Fibroblast of skin of back (primary cell): Measurements from ENCODE around the gene CYP19A1.

Experiments
- DNase-seq: peaks from one replicate; pipeline ENCODE4 v3.0.0-alpha.2; 2013

Gene CYP19A1

DNA sequence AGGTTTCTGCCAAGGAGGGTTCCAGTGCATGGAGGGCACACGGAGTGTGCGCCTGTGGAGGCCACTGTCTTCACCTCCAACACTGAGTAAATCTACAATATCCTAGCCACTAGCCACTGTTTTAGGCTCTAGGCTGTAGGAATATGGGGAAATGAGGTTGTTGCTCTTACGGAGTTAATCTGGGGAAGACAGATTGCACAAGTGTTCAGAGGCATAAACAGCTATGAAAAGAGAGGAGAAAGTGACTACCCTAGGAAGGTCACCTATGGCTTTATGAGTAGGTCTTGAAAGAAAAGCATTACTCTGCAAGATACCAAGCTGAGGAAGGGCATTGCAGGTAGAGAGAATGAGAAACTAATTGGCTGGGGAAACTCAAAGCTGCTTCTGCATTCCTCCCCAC, 85.7 kb downstream of the CYP19A1 start:
- DNase-seq, result no peak

DNA sequence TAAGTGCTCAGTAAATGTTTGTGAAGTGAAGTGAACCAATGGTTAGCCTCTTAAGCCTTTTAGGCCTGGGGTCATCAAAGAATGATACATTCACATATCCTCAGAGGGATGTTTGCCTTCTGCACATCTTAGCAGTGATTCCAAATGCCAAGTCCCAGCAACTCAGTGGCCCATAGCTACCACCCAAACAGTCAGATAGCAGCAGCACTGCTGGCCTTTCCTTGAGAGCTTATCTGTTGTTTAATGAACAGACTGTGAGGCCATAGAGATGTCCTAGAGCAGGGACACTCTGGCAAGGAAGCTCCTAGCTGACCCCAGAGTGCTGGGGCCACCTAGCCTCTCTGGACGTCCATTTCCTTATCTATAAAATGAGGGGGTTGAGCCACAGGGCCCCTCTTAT, 86.8 kb downstream of the CYP19A1 start:
- no peak for DNase-seq

DNA sequence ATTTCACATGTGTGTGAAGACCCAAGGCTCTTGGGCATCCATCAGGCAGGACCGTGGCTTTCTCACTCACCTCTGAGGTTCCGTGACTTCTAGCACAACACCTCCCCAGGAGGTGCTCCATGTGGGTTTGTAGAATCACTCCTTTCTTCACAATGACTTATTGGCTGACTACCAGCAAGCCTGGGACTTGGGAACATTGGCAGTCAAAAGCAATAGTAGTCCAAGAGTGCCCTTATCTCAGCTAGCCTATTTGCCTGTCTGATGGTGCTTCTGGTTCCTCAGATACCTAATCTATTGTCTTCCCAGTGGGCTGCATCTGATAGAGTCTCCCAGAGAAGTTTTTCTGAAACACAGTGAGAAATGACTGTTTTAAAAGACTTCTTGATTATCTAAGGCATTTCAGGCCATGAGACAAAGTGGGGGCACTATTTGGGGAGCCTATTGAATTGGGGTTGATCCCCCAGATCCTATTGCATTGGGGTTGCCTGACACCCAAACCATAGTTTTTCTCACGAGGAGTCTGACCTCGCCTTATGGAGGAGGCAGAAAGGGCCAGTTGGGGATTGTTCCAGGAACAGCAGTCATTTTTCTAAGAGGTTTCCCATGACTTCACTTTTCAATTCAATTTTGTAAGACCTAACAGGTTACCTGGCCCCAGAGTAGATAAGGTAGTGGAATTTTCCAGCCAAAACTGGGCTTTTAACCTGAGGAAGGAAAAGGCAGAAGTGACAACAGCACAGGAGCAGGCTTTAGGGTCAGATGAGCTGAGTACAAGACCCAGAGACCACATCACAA, 88.0 kb downstream of the CYP19A1 start:
- DNase-seq, result no peak

DNA sequence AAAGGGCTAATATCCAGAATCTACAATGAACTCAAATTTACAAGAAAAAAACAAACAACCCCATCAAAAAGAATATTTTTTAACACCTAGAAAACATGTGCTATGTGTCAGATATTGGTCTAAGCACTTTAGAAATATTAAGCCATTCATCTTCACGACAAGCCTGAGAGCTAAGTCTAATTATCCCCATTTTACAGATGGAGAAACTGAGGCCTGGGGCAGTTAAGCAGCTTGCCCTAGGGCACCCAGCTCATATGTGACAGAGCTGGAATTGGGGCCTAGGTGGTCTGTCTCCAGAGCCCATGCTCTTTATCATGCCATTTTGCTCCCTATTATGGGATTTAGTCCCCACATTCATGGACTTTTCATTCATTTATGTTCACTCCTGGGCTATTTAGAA, 92.8 kb downstream of the CYP19A1 start:
- no peak for DNase-seq

DNA sequence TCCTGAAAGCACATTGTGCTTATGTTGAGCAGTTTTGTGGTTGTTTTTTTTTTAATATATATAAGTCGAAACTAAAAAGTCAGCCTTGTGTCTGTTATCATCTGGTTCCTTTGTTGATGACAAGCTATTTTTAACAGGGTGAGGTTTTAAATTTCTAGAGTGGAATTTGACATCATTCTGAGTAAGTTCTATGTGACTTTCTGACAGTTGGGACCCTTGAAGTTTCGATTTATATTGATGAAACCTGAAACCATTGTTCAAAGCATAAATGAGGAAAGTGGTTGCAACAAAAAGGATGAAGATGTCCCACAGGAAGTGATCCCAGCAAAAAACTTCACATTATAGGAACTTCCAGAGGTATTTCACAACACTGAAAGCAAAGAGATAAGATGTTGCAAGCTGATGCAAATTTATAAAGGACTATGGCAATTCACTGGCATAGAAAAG, 94.0 kb downstream of the CYP19A1 start:
- DNase-seq, result no peak

DNA sequence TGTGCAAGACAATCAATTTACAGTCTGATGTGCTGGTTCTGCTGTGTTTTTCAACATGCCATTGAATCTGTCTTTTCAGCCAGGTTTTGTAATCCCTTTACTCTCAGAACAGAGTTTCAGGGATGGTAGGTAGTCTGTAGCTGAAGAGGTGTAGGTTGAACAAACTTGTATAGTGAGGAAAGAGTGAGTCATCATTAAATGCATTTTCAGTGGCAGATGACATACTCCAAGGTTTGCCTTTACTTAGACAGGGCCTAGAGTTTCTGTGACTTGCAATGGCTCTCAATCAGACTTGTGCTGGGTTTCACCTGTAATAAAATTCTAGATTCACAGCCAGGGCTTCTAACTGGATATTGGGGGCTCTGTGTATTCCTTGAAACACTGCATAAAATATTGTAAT, 94.6 kb downstream of the CYP19A1 start:
- DNase-seq, result no peak

DNA sequence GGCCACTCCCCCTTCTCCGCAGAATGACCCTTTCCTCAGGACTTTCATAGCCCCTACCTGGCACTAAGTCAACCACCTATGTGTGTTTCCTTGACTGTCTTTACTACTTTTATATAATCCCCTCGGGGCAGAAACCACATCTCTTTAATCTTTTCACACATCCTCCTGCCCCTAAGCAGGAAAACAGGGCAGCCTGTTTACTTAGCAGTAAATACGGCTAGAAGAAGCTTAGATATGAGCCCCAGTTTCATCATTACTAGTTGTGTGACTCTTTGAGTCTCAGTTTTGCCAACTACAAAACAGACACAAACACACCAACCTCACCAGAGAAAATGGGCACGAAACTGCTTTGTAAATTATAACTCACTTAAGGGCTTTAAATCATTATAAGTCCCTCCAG, 98.3 kb downstream of the CYP19A1 start:
- no peak for DNase-seq

DNA sequence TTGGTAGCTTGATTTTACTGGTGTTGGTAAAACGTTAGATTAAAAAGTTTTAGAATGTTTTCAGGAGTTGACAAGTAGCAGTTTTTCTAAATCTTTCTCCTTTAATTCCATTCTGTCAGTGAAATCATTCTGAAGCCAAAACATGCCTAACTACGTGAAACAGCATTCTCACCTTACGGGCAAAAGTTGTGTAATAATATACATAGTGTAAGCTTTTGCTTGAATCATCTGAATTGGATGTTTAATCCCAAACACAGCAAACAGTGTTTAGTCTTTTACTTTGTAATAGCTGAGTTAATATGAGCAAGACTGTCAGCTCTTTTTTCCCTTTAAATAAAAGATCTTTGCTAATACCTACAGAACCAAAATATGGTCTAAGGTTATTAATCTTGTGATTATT, 100.6 kb downstream of the CYP19A1 start:
- DNase-seq, result no peak

DNA sequence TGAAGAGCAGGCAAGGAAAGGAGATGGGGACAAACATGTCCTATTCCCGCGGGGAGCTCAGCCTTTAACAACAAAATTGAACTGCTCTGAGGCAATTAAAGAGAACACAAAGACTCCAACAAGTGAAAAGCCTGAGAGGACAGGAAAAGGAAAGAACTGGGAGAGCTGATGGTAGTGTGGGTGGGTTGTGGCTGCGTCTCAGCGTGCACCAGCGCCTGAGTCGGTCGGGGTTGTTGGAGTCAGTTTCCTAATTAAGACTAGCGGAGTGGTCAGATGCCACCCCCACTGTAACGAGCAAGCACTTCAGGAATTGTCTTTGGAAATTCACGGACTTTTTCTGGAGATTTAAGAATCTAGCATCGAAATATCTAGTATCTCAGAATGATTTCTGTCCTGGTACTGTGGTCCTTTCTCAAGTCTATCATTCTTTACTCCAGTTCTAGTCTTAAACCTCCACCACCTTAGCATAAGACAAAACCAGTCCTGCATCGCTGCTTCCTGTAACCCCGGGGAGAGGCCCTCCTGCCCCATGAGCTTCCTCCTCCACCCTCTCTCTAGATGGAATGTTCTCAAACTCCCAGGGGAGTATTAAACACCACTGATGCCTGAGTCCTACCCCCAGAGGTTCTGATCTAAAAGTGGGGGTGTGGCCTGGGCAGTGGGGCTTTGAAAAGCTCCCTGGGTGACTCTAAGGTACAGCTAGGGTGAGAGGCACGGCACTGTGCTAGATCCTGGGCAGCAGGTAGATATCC, 104.0 kb downstream of the CYP19A1 start:
- peak; percentile 44 for DNase-seq

DNA sequence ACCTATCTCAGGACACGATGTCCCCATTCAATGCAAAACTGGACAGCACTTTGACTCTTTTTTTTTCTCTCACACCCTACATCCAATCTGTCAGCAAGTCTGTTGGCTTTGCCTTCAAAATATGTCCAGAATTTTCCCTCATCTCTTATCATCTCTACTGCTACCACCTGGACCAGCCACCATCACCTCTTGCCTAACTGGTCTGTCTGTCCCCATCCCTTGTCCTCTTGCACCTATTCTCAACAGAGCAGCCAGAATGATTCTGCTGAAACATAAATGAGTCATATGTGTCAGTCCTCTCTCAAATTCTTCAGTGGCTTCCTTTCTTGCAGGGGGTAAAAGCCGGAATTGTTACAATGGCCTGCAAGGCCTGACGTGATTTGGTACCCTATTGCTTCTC, 105.8 kb downstream of the CYP19A1 start:
- peak; percentile 34 for DNase-seq

DNA sequence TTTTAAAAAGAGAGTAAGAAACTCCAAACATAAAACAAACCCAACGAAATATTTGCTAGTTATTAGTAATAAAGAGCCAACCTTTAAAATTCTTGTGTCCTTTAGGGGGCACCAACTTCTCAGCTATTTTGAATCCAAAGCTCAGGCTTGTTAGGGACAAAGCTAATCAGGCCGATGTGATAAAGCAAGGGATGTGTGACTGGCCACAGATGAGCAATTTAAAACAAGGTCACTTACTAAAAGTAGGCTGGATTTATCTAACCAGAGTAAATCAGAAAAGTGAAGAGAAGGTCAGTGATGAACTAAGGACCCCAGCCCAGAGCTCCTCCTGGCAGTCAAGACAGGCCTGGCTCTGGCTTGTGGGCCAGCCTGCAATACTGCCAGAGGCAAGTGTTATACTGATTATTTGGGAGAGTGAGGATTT, 108.5 kb downstream of the CYP19A1 start:
- DNase-seq, result peak; percentile 41

DNA sequence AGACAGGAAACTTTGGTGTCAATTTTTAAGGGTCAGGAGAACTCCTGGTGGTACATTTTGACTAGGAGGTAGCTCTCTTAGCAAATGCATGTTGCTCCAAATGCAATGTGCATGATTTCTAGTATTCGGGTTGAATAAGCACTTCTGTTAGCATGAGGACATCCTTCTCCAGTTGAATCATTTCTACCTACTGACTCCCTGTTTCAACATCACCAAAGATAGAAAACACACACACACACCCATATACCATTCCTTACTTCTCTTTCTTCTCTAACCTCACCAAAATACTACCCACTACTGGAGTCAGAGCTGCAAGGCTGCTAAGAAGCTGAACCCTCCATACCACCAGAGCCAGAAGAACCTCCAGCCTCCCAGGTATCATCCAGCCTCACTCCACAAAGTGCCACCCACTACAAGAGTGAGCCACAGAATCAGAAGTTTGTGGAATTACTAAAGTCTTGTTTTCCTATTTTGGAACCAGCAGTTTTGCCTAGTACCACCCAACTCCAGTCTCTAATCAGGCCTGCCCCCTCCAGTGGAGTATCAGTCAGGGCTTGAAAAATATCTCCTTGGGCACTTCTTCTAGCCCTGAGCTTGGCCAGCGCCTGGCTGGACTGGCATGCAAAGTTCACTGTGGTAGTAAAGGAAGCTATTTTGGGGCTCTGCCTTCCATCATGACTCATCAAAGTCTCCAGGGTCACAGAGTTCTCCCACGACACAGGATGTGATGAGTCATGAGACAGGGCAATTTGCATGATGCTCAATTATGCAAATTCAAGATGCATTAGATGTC, 110.3 kb downstream of the CYP19A1 start:
- DNase-seq, result peak; percentile 90

DNA sequence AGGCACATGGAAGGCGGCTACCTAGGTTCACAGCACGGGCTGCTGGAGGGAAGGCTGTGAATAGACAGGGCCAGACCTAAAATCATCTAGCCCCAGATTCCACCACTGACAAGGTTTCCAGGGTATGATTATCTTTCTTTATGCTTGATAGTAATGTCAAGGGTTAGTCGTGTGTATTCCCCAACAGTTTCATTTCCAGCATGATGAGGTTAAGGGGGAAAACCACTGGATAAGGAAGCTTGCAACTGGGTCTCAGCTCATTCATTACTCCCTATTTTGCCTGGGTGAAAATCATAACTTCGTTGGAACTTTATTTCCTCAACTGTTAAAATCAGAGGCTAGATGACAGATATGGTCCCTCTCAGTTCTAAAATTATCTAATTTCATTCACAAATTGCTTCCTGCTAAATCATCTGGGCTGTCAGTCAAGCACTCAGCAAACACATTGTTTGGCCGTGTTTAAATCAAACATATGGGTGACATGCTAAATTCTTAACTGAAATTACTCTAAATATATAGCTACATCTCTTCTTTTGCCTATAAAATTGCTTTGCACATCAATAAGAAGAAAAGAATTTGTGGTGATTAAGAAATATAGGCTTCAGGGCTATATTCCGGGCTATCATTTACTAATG, 111.7 kb downstream of the CYP19A1 start:
- DNase-seq, result no peak

DNA sequence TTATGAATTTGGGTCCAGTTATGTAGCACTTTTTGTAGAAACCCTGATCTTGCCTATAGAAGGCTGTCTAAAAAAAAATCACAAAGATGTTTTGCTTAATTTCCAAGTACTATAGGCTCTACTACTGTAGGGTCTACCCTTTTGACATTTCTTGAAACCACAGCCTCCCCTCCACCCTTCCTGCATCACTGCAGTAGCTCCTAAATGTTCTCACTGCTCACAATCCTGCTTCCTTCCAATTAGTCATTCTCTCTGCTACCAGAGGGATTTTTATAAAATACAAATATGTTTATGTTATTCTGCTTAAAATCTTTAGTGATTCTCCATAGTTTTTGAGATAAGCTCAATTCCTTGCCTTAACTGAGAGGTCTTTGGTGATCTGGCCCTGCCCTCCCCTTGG, 114.0 kb downstream of the CYP19A1 start:
- DNase-seq, result peak; percentile 62

DNA sequence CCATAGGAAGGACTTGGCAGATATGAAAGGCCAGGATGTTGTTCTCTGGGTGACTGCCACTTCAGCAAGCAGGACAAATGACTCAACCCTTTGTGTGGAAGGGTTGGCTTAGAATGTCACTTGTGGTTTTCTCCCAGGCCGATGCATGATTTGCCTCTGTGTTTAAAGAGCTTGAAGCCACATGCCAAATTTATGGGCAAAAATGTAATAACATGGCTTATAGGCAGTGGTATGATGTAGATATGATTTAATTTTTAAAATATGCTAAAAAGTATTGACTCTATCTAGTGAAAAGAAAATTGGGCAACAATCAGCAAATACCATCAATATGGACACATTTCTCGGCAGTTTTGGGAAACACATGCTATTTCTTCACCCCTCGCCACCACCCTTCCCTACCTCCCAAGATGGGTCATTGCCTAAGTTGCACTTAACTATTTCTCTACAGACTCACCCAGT, 114.6 kb downstream of the CYP19A1 start:
- DNase-seq, result peak; percentile 97

DNA sequence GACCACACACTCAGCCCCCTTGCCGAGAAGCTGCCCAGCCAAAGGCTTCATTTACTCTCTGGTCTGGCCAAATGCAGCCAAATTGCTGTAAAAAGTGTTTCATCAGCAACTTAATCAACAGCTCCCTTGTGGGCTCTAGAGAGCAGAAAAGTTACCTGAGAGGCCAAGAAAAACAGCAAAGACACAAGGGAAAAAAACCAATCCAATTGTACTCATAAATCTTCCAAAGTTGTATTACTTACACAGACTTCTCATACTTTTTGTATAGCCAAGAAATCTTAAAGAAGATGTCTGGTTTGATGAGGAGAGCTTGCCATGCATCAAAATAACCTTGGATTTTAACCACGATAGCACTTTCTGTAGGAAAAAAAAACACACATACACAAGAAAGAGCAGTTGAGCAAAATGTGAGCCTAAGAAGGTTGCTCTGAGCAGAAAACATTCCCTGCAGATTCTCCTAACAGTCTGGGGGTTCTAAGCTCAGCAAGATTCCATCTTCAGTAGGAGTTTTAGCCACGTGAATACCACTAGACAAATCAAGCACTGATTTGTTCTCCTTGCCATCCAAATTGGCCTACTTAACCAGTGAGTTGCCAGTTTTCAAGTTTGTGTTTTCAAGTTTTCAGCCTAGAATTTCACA, 120.0 kb downstream of the CYP19A1 start:
- DNase-seq, result no peak

DNA sequence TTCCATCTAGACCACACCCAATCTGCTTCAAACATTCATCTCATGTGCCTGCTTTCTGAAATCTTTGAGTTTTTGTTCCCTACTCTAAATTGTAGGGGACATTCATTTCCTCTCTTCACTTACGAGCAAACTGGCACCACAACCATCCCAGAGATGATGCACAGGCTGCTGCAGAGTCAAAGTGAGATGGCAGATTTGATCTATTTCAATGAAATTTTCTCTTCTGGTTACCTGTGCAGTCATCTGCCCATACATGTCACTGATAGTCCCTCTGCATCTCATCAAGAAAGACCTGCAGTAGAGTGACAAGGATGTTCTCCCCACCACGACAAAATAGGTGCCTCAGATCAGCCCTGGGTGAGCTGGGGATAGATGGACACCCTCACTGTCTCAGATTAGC, 125.5 kb downstream of the CYP19A1 start:
- no peak for DNase-seq

DNA sequence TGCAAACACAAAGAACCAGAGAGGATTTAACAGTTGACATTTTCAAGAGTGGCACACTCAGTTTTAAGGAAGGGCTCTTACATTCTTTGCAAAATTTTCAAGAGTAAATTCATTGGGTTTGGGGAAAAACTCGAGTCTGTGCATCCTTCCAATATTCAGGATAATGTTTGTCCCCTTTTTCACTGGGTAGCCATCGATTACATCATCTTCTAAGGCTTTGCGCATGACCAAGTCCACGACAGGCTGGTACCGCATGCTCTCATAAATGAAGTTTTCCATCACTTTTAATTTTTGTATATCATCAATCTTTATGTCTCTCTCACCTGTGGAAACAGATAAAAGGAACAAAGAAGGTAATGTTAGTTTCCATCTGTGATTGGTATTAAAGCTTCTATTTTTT, 126.2 kb downstream of the CYP19A1 start:
- DNase-seq, result no peak

DNA sequence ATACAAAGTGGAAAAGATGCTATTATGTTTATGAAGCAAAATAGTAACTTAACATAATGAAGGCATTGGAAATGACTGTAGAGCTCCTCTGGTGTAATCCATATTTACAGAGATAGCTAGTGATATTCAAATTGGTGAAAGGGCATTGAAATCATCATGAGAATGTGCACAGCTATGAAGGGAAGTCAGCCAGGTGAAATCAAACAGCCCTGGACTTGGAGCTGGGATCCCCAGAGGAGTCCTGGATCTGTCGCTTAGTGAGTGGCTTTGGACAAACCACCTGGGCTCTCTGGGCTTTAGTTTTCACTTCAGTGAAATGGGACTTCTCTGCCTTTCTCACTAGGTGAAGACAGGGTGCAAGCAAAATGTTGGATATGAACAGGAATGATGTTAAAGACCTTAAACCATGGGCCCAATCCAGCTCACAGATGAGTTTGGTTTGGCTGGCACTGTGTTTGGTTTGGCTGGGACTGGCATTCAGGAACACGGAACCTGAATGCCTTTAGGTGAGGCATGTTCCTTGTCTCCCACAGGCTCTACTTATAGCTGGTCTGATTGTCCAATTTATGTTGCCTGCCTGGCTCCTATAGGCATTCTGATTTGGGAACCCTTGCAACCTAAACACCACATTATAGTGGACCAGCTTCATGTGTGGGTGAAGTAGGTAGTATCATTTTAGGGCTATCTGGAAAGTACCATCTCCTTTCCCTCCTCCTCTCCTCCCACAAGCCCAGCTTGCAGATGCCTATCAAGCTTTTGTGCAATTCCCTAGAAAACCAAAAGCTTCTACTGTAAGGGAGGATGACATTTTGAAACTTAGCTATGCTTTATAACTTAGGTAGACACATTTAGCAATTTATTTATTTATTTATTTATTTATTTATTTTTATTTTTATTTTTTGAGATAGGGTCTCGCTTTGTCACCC, 133.1 kb downstream of the CYP19A1 start:
- DNase-seq, result no peak

DNA sequence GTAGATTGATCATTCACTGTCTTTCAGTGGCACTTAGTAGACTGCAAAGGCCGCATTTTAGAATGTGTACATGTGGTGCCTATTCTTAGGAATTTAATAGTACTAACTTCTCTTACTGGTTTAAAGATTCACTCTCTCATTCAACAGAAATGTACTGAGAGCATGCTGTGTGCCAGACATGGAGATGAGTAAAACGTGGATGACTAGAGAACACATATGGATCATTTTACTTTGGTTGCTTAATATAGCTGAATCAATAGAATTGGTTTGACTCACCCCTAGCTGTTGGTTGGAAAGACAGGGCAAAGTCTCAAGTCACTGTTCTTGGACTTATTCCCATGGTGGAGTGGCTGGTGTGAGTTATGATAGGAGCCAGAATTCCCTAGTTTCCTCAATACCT, 134.6 kb downstream of the CYP19A1 start:
- peak; percentile 77 for DNase-seq

DNA sequence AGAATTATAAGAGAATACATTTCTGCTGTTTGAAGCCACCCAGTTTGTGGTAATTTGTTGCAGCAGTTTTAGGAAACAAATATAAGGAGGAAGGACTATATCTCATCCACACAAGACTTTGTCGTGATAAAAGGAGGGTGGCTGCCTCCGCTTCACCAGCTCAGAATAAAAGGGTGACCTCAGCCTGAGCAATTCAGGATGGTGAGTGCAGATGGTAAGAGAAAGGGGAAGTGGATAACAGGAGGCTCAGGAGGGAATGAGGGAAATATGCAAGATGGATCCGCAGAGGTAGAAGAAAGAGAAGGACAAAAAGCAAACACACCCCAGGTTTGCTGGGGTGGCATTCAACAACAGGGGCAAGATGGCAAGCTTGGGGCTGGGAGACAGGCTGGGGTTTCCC, 135.6 kb downstream of the CYP19A1 start:
- DNase-seq, result no peak
